ENCODE data around the gene TMPRSS3. TPM values are rescaled to one million over a fixed set of nuclear protein-coding genes. Genes with fewer than 3 reads are reported as not detected.

The TMPRSS3 gene
- polyA plus RNA-seq, 2 of the 4 experiments (the other 2 are of a cell fraction) = 0.10 to 0.12 TPM

DNA sequence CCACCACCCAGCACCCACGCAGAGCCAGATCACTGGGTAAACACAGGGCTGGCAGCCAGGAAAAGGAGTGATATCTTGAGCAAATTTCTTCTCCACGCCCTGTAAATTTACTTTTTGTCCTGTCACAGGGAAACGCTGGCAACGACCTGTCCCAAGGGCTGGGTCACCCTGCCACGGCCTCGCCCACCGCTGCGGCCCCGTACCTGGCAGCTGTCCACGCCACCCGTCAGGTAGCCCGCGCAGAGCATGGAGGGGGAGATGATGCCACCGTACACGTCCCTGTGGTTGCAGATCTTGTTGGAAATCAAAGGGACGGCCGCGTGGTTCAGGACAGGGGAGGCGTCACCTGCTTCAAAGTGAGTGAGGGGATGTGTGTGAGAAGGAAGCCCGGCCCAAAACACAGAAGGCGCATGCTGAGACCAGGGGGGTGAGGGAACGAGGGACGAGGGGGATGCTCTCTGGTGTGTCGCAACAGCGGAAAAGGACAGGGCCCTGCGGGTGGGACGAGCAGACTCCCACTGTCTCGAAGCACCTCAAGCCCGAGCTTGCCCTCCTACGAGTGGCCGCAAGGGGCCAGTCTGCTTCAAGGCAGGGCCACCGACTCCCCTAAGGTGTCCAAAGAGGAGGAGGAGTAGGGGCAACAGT lies 19.4 kb downstream of the TMPRSS3 start:
- no peak overlapping the region for H3K4me2 ChIP-seq

DNA sequence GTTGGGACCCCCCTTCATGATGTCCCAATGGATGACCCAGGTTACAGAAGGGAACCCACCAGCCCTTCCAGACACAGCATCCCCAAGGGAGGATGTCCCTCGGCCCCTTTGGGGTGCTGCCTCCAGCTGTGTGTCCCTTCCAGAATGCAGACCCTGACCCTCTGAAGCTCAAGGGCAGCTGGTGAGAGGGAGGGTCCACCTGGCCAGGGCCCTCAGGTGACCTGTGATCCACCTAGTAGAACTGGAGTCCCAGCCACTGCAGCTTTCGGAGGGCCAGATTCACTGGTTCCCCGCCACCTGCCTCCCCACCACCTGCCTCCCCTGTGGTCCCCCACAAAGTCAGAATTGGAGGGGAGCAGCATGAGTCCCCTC lies 19.9 kb downstream of the TMPRSS3 start:
- POLR2A ChIA-PET = no interaction called here
- TF ChIP-seq KDM1A (IDR thresholded peaks at IDR 0.05; ENCODE audit: low read depth) = no peak
- TF ChIP-seq CBX2 (IDR thresholded peaks at IDR 0.05; ENCODE audit: borderline replicate concordance, low read depth) = no peak
- TF ChIP-seq FOXS1 (CRISPR knock-in tag; IDR thresholded peaks at IDR 0.05) = no peak
- TF ChIP-seq CBX8 (IDR thresholded peaks at IDR 0.05) = no peak
- TF ChIP-seq ESRRA (IDR thresholded peaks at IDR 0.05; ENCODE audit: borderline replicate concordance, low read length) = no peak
- no peak for TF ChIP-seq HDAC2 (IDR thresholded peaks at IDR 0.05)
- no peak for TF ChIP-seq ZFP36 (IDR thresholded peaks at IDR 0.05; ENCODE audit: borderline replicate concordance, partially characterized antibody)
- TF ChIP-seq RAD21 (conservative IDR thresholded peaks at IDR 0.05 in 1 of 2, IDR thresholded peaks at IDR 0.05 in 1 of 2) = no peak
- TF ChIP-seq FOSL2 (IDR thresholded peaks at IDR 0.05) = no peak
- no peak for TF ChIP-seq FOSL2 (CRISPR knock-in tag; IDR thresholded peaks at IDR 0.05)
- no peak for TF ChIP-seq TP53 (CRISPR knock-in tag; IDR thresholded peaks at IDR 0.05)
- TF ChIP-seq, protein P1, sequence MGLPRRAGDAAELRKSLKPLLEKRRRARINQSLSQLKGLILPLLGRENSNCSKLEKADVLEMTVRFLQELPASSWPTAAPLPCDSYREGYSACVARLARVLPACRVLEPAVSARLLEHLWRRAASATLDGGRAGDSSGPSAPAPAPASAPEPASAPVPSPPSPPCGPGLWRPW (IDR thresholded peaks at IDR 0.05) = no peak
- TF ChIP-seq, protein P2, sequence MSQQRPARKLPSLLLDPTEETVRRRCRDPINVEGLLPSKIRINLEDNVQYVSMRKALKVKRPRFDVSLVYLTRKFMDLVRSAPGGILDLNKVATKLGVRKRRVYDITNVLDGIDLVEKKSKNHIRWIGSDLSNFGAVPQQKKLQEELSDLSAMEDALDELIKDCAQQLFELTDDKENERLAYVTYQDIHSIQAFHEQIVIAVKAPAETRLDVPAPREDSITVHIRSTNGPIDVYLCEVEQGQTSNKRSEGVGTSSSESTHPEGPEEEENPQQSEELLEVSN (IDR thresholded peaks at IDR 0.05; ENCODE audit: borderline replicate concordance, low read depth) = no peak
- TF ChIP-seq MYC (IDR thresholded peaks at IDR 0.05; ENCODE audit: borderline replicate concordance, low read length) = no peak
- no peak for TF ChIP-seq HOXB5 (CRISPR knock-in tag; IDR thresholded peaks at IDR 0.05)
- no peak for TF ChIP-seq MAFK (IDR thresholded peaks at IDR 0.05; ENCODE audit: partially characterized antibody)
- TF ChIP-seq SREBF2 (IDR thresholded peaks at IDR 0.05) = no peak
- no peak for TF ChIP-seq POLR2A (IDR thresholded peaks at IDR 0.05; ENCODE audit: low read length)
- TF ChIP-seq, protein P3, sequence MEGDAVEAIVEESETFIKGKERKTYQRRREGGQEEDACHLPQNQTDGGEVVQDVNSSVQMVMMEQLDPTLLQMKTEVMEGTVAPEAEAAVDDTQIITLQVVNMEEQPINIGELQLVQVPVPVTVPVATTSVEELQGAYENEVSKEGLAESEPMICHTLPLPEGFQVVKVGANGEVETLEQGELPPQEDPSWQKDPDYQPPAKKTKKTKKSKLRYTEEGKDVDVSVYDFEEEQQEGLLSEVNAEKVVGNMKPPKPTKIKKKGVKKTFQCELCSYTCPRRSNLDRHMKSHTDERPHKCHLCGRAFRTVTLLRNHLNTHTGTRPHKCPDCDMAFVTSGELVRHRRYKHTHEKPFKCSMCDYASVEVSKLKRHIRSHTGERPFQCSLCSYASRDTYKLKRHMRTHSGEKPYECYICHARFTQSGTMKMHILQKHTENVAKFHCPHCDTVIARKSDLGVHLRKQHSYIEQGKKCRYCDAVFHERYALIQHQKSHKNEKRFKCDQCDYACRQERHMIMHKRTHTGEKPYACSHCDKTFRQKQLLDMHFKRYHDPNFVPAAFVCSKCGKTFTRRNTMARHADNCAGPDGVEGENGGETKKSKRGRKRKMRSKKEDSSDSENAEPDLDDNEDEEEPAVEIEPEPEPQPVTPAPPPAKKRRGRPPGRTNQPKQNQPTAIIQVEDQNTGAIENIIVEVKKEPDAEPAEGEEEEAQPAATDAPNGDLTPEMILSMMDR (IDR thresholded peaks at IDR 0.05) = no peak

More for the DNA sequence above, 19.4 kb downstream of the TMPRSS3 start:
- ATAC-seq (no peak), DNase-seq (ENCODE audit: low read depth in 1 of 2, low spot score in 1 of 2) (no peak), FAIRE-seq (no peak)
- POLR2A ChIA-PET = no interaction called here
- CTCF ChIA-PET = interaction anchor here (1.0 kb wide), 1 partner anchor 66 kb away, joined by 4 read pairs; no protein-coding TSS in a partner anchor
- H3K4me3 ChIP-seq = no peak overlapping the region
- 61% methylated on average over 25 of the region's 32 CpGs for WGBS (ENCODE audit: missing lambda C conversion rate)
- no peak for TF ChIP-seq SMC3 (IDR thresholded peaks at IDR 0.05)
- no peak for TF ChIP-seq FOXS1 (CRISPR knock-in tag; IDR thresholded peaks at IDR 0.05)
- TF ChIP-seq KDM1A (IDR thresholded peaks at IDR 0.05; ENCODE audit: low read depth) = no peak
- TF ChIP-seq CBX8 (IDR thresholded peaks at IDR 0.05) = no peak
- TF ChIP-seq, protein P4, sequence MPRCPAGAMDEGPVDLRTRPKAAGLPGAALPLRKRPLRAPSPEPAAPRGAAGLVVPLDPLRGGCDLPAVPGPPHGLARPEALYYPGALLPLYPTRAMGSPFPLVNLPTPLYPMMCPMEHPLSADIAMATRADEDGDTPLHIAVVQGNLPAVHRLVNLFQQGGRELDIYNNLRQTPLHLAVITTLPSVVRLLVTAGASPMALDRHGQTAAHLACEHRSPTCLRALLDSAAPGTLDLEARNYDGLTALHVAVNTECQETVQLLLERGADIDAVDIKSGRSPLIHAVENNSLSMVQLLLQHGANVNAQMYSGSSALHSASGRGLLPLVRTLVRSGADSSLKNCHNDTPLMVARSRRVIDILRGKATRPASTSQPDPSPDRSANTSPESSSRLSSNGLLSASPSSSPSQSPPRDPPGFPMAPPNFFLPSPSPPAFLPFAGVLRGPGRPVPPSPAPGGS (IDR thresholded peaks at IDR 0.05) = no peak
- TF ChIP-seq EHMT2 (IDR thresholded peaks at IDR 0.05; ENCODE audit: low read depth) = no peak
- no peak for TF ChIP-seq CEBPB (IDR thresholded peaks at IDR 0.05)
- TF ChIP-seq RARB (CRISPR knock-in tag; IDR thresholded peaks at IDR 0.05) = no peak
- no peak for TF ChIP-seq TFCP2L1 (CRISPR knock-in tag; IDR thresholded peaks at IDR 0.05)
- TF ChIP-seq RFX5 (IDR thresholded peaks at IDR 0.05) = no peak
- no peak for TF ChIP-seq MAFK (IDR thresholded peaks at IDR 0.05; ENCODE audit: partially characterized antibody)
- no peak for TF ChIP-seq HOXA7 (CRISPR knock-in tag; IDR thresholded peaks at IDR 0.05)
- no peak for TF ChIP-seq ZNF302 (CRISPR knock-in tag; IDR thresholded peaks at IDR 0.05)
- H3K4me1 ChIP-seq = no peaks in the 10 kb centered on the region; the same call in 2 of the 3 replicates
- no peak overlapping the region for H3K27ac ChIP-seq
- H3K9me3 ChIP-seq = peaks cover under 1% of the 10 kb centered on the region; the same call in 1 of the 3 replicates

More for the DNA sequence above, 19.9 kb downstream of the TMPRSS3 start:
- Histone ChIP-seq H3K4me1 (no peaks in the 10 kb centered on the region; the same call in 2 of the 3 replicates), H3K27ac (no peak overlapping the region), H3K4me2 (no peak overlapping the region), H3K4me3 (no peak overlapping the region), H3K9me3 (no peaks in the 10 kb centered on the region)
- no peak for DNase-seq (ENCODE audit: low read depth in 1 of 2, low spot score in 1 of 2)
- no CpG with 5 or more reads among the region's 3 CpGs for WGBS (ENCODE audit: missing lambda C conversion rate)
- FAIRE-seq = no peak
- CTCF ChIA-PET = interaction anchor here (1.0 kb wide), 1 partner anchor 66 kb away, joined by 4 read pairs; no protein-coding TSS in a partner anchor
- ATAC-seq = no peak
